K562 (cell line): ENCODE data around the gene SOX12. TPM values are rescaled to one million over a fixed set of nuclear protein-coding genes. Genes with fewer than 3 reads are reported as not detected.

ENCODE experiments used
- CBX2 ChIP-seq: fragments of 200-600 bp; sonication (generic); IDR thresholded peaks from one replicate; pipeline ENCODE4 v1.6.1; 2012; ENCODE audit warnings: mild to moderate bottlenecking, low read length, inconsistent platforms; ENCODE audit not compliant: insufficient read depth, poor library complexity, severe bottlenecking
- CHCHD3 ChIP-seq: fragments of 250-450 bp; sonication (Bioruptor Pico); IDR thresholded peaks from 2 replicates; pipeline ENCODE4 v2.1.2; 2022; ENCODE audit warnings: mild to moderate bottlenecking
- EGR1 ChIP-seq: fragments of 450-650 bp; conservative IDR thresholded peaks from 2 replicates; pipeline ENCODE4 v1.6.1; 2017; ENCODE audit warnings: mild to moderate bottlenecking
- FOXP1 ChIP-seq: sonication (generic); formaldehyde crosslinking; IDR thresholded peaks from 2 replicates; pipeline ENCODE4 v1.8.0; 2022; ENCODE audit warnings: mild to moderate bottlenecking, missing genetic modification reagents
- GATAD2B ChIP-seq: fragments of 450-650 bp; IDR thresholded peaks from 2 replicates; pipeline ENCODE4 v1.6.1; 2017; ENCODE audit warnings: mild to moderate bottlenecking, borderline replicate concordance
- GTF2E2 ChIP-seq: fragments of 200-800 bp; sonication (Bioruptor generic); IDR thresholded peaks from 2 replicates; pipeline ENCODE4 v1.6.1; 2016; ENCODE audit warnings: missing genetic modification characterization, missing compliant biosample characterization
- KAT8 ChIP-seq: fragments of 450-650 bp; IDR thresholded peaks from 2 replicates; pipeline ENCODE4 v1.6.1; 2016; ENCODE audit warnings: low read depth, mild to moderate bottlenecking
- KLF16 ChIP-seq: IDR thresholded peaks from 2 replicates; pipeline ENCODE4 v1.6.1; 2016; ENCODE audit warnings: antibody characterized with exemption
- MAFK ChIP-seq: IDR thresholded peaks from 2 replicates; pipeline ENCODE4 v1.6.1; 2011; ENCODE audit warnings: low read length, improper control_type of control experiment
- MBD2 ChIP-seq: sonication (generic); IDR thresholded peaks from 2 replicates; pipeline ENCODE4 v1.6.1; 2016; ENCODE audit warnings: low read depth, borderline replicate concordance
- MEF2D ChIP-seq: conservative IDR thresholded peaks from 2 replicates; pipeline ENCODE4 v1.6.1; 2016; ENCODE audit warnings: low read depth, missing genetic modification characterization, missing compliant biosample characterization
- NFE2 ChIP-seq: IDR thresholded peaks from 2 replicates; pipeline ENCODE4 v1.6.1; 2014; ENCODE audit warnings: antibody characterized with exemption, low read depth
- NR1H2 ChIP-seq: sonication (generic); formaldehyde crosslinking; IDR thresholded peaks from 2 replicates; pipeline ENCODE4 v1.4.0; 2020; ENCODE audit warnings: mild to moderate bottlenecking, missing genetic modification reagents
- PHF8 ChIP-seq: fragments of 200-600 bp; sonication (generic); IDR thresholded peaks from 2 replicates; pipeline ENCODE4 v1.6.1; 2012; ENCODE audit warnings: mixed run types, mild to moderate bottlenecking, inconsistent platforms, low read length, moderate library complexity, borderline replicate concordance
- PPARD ChIP-seq: fragments of 250-450 bp; sonication (Bioruptor Pico); IDR thresholded peaks from 2 replicates; pipeline ENCODE4 v1.8.0; 2022; ENCODE audit warnings: inconsistent platforms, mild to moderate bottlenecking, moderate library complexity
- RBFOX2 ChIP-seq: fragments of 200-400 bp; formaldehyde crosslinking; IDR thresholded peaks from 2 replicates; pipeline ENCODE4 v1.6.1; 2017; ENCODE audit warnings: low read depth, mild to moderate bottlenecking, low read length, moderate library complexity
- SLC30A9 ChIP-seq: fragments of 250-450 bp; sonication (Bioruptor Pico); IDR thresholded peaks from 2 replicates; pipeline ENCODE4 v1.8.0; 2022; ENCODE audit warnings: mild to moderate bottlenecking, moderate library complexity
- U2AF1 ChIP-seq: fragments of 200-400 bp; formaldehyde crosslinking; optimal IDR thresholded peaks from 2 replicates; pipeline ENCODE3; 2017; ENCODE audit warnings: mild to moderate bottlenecking, low read depth, low read length, moderate library complexity
- ZNF263 ChIP-seq: sonication (generic); formaldehyde crosslinking; IDR thresholded peaks from 2 replicates; pipeline ENCODE4 v1.8.0; 2022; ENCODE audit warnings: mild to moderate bottlenecking, missing genetic modification reagents, borderline replicate concordance
- ZNF311 ChIP-seq: fragments of 250-450 bp; sonication (Bioruptor Pico); IDR thresholded peaks from 2 replicates; pipeline ENCODE4 v1.4.0; 2020; ENCODE audit warnings: mild to moderate bottlenecking, moderate library complexity
- ZNF778 ChIP-seq: fragments of 450-650 bp; formaldehyde crosslinking; IDR thresholded peaks from 2 replicates; pipeline ENCODE4 v1.4.0; 2020; ENCODE audit warnings: mild to moderate bottlenecking, moderate library complexity
- polyA plus RNA-seq, 8 experiments: library from polyadenylated mRNA; depleted of rRNA in 4 of 8; stranded (reverse) in 5 of 8; unstranded in 3 of 8; fragments of >200 nt; fragmentation: Nextera tagmentation in 2 of 8; fragmentation: Illumina TruSeq in 1 of 8; extraction: Ambion mirVana in 2 of 8; extraction: Trizol in 1 of 8; gene quantifications; 2 replicates each; pipeline versions ENCODE4 v1.2.1 to v1.2.3, GENCODE V29; 2011 to 2014; ENCODE audit warnings: inconsistent platforms in 1 of 8, missing spikeins in 1 of 8
- total RNA-seq, 7 experiments: library from RNA; depleted of rRNA in 6 of 7; stranded (reverse); fragments of >200 nt in 6 of 7; fragmentation: Illumina TruSeq in 2 of 7; extraction: Trizol in 2 of 7; gene quantifications; 2 replicates each; pipeline versions ENCODE4 v1.2.1 to v1.2.3, GENCODE V29; 2011 to 2021; ENCODE audit warnings: low replicate concordance in 1 of 7
- TF ChIP-seq, protein P1 (sequence below), 2 experiments: IDR thresholded peaks; 2 replicates each; pipeline ENCODE4 v1.6.1; 2011; ENCODE audit warnings: borderline replicate concordance in 1 of 2, control low read depth in 1 of 2, low read depth in 1 of 2, low read length in 1 of 2, mild to moderate bottlenecking in 1 of 2, mixed read lengths in 1 of 2, moderate library complexity in 1 of 2; ENCODE audit not compliant: insufficient read depth in 1 of 2, insufficient read length in 1 of 2, poor library complexity in 1 of 2, severe bottlenecking in 1 of 2; ENCODE audit errors: extremely low read depth in 1 of 2
- TF ChIP-seq, protein P2 (sequence below): sonication (generic); formaldehyde crosslinking; IDR thresholded peaks from 2 replicates; pipeline ENCODE4 v1.5.0; 2020; ENCODE audit warnings: missing genetic modification reagents
- TF ChIP-seq, protein P3 (sequence below): fragments of 450-650 bp; IDR thresholded peaks from 2 replicates; pipeline ENCODE4 v1.6.1; 2017; ENCODE audit warnings: mild to moderate bottlenecking, moderate library complexity
- TF ChIP-seq, protein P4 (sequence below): IDR thresholded peaks from 2 replicates; pipeline ENCODE4 v1.6.1; 2016; ENCODE audit warnings: missing genetic modification characterization, missing compliant biosample characterization

The SOX12 gene
- total and polyA plus RNA-seq, 9 of the 15 experiments (the other 6 are each of a cell fraction or from before 2014, with no cell fraction given) = 0.42 to 26.3 (median 2.6) TPM

DNA sequence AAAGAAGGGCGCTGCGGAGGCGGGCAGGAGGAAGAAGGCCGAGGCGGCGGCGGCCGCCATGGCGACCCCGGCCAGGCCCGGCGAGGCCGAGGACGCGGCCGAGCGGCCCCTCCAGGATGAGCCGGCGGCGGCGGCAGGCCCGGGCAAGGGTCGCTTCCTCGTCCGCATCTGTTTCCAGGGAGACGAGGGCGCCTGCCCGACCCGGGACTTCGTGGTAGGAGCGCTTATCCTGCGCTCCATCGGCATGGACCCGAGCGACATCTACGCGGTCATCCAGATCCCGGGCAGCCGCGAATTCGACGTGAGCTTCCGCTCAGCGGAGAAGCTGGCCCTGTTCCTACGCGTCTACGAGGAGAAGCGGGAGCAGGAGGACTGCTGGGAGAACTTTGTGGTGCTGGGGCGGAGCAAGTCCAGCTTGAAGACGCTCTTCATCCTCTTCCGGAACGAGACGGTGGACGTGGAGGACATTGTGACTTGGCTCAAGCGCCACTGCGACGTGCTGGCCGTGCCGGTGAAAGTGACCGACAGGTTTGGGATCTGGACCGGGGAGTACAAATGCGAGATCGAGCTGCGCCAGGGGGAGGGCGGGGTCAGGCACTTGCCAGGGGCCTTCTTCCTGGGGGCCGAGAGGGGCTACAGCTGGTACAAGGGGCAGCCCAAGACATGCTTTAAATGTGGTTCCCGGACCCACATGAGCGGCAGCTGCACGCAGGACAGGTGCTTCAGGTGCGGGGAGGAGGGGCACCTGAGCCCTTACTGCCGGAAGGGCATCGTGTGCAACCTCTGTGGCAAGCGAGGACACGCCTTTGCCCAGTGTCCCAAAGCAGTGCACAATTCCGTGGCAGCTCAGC lies 27.2 kb upstream of the SOX12 start (continued):
- TF ChIP-seq, protein P1, sequence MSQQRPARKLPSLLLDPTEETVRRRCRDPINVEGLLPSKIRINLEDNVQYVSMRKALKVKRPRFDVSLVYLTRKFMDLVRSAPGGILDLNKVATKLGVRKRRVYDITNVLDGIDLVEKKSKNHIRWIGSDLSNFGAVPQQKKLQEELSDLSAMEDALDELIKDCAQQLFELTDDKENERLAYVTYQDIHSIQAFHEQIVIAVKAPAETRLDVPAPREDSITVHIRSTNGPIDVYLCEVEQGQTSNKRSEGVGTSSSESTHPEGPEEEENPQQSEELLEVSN (IDR thresholded peaks at IDR 0.05; ENCODE audit: borderline replicate concordance in 1 of 2, extremely low read depth in 1 of 2, insufficient read depth in 1 of 2, insufficient read length in 1 of 2, low read depth in 1 of 2, low read length in 1 of 2, poor library complexity in 1 of 2, severe bottlenecking in 1 of 2) = no peak
- TF ChIP-seq ZNF778 (CRISPR knock-in tag) = no peak
- no peak for TF ChIP-seq CBX2
- TF ChIP-seq FOXP1 (CRISPR knock-in tag) = peak; percentile 49; the same call in 1 of the 2 replicates
- TF ChIP-seq ZNF263 (CRISPR knock-in tag) = 0 out of 2 replicates have a peak, but pooled peaks have one; percentile 36
- no peak for TF ChIP-seq ZNF311 (CRISPR knock-in tag)
- TF ChIP-seq GTF2E2 (tag) = no peak; the same call in 1 of the 2 replicates
- no peak for TF ChIP-seq U2AF1
- TF ChIP-seq EGR1 = no peak
- no peak for TF ChIP-seq NFE2
- TF ChIP-seq, protein P2, sequence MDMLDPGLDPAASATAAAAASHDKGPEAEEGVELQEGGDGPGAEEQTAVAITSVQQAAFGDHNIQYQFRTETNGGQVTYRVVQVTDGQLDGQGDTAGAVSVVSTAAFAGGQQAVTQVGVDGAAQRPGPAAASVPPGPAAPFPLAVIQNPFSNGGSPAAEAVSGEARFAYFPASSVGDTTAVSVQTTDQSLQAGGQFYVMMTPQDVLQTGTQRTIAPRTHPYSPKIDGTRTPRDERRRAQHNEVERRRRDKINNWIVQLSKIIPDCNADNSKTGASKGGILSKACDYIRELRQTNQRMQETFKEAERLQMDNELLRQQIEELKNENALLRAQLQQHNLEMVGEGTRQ = no peak
- no peak for TF ChIP-seq NR1H2 (CRISPR knock-in tag)
- no peak for TF ChIP-seq KAT8
- TF ChIP-seq PPARD (CRISPR knock-in tag) = no peak
- TF ChIP-seq MAFK = no peak
- TF ChIP-seq MEF2D = no peak
- no peak for TF ChIP-seq SLC30A9 (CRISPR knock-in tag)
- TF ChIP-seq, protein P3, sequence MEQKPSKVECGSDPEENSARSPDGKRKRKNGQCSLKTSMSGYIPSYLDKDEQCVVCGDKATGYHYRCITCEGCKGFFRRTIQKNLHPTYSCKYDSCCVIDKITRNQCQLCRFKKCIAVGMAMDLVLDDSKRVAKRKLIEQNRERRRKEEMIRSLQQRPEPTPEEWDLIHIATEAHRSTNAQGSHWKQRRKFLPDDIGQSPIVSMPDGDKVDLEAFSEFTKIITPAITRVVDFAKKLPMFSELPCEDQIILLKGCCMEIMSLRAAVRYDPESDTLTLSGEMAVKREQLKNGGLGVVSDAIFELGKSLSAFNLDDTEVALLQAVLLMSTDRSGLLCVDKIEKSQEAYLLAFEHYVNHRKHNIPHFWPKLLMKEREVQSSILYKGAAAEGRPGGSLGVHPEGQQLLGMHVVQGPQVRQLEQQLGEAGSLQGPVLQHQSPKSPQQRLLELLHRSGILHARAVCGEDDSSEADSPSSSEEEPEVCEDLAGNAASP = no peak
- TF ChIP-seq PHF8 = peak; percentile 31; the same call in 1 of the 2 replicates
- TF ChIP-seq, protein P4, sequence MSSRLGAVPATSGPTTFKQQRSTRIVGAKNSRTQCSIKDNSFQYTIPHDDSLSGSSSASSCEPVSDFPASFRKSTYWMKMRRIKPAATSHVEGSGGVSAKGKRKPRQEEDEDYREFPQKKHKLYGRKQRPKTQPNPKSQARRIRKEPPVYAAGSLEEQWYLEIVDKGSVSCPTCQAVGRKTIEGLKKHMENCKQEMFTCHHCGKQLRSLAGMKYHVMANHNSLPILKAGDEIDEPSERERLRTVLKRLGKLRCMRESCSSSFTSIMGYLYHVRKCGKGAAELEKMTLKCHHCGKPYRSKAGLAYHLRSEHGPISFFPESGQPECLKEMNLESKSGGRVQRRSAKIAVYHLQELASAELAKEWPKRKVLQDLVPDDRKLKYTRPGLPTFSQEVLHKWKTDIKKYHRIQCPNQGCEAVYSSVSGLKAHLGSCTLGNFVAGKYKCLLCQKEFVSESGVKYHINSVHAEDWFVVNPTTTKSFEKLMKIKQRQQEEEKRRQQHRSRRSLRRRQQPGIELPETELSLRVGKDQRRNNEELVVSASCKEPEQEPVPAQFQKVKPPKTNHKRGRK = no peak
- no peak for TF ChIP-seq GATAD2B
- no peak for TF ChIP-seq KLF16
- TF ChIP-seq MBD2 = no peak
- TF ChIP-seq RBFOX2 = peak; percentile 75
- TF ChIP-seq CHCHD3 = no peak
